Loucy (cell line): ENCODE data around the gene KCNV2.

Experiments used
- H2AFZ ChIP-seq: fragments of 200-600 bp; sonication (generic); 2 replicates; pipeline ENCODE4 v1.6.0; 2016; ENCODE audit warnings: antibody characterized with exemption, mild to moderate bottlenecking, low read length, moderate library complexity
- H3F3A ChIP-seq: fragments of 200-600 bp; 2 replicates; pipeline ENCODE4 v1.6.0; 2016; ENCODE audit warnings: antibody characterized with exemption, low read depth, mild to moderate bottlenecking
- H3K27me3 ChIP-seq: fragments of 200-600 bp; sonication (generic); 2 replicates; pipeline ENCODE4 v1.6.1; 2014; ENCODE audit warnings: low read length, mild to moderate bottlenecking; ENCODE audit not compliant: insufficient read depth, poor library complexity, severe bottlenecking
- H3K36me3 ChIP-seq: fragments of 200-600 bp; sonication (generic); 2 replicates; pipeline ENCODE4 v1.6.1; 2016; ENCODE audit warnings: low read length; ENCODE audit not compliant: insufficient read depth
- H3K4me1 ChIP-seq: fragments of 200-600 bp; sonication (generic); 2 replicates; pipeline ENCODE4 v1.5.1; 2014; ENCODE audit warnings: low read length, mild to moderate bottlenecking; ENCODE audit not compliant: insufficient read depth, poor library complexity, severe bottlenecking
- H3K4me2 ChIP-seq: fragments of 200-600 bp; sonication (generic); 2 replicates; pipeline ENCODE4 v1.6.0; 2014; ENCODE audit warnings: antibody characterized with exemption, low read length, low read depth, mild to moderate bottlenecking; ENCODE audit not compliant: poor library complexity, severe bottlenecking
- H3K4me3 ChIP-seq: fragments of 200-600 bp; sonication (generic); 2 replicates; pipeline ENCODE4 v1.5.1; 2014; ENCODE audit warnings: low read length, mild to moderate bottlenecking, mixed read lengths; ENCODE audit not compliant: poor library complexity, severe bottlenecking
- H3K79me2 ChIP-seq: fragments of 200-600 bp; sonication (generic); 2 replicates; pipeline ENCODE4 v1.6.1; 2014; ENCODE audit warnings: low read length; ENCODE audit not compliant: insufficient read depth
- H3K9ac ChIP-seq: fragments of 200-600 bp; sonication (generic); 2 replicates; pipeline ENCODE4 v1.6.0; 2014; ENCODE audit warnings: mild to moderate bottlenecking, low read depth, low read length, moderate library complexity; ENCODE audit not compliant: poor library complexity, severe bottlenecking
- H3K9me2 ChIP-seq: fragments of 200-600 bp; sonication (generic); replicated peaks from 2 replicates; pipeline ENCODE4 v1.6.1; 2016; ENCODE audit warnings: low read depth, low read length, mixed read lengths
- H3K9me3 ChIP-seq: fragments of 200-600 bp; sonication (generic); 2 replicates; pipeline ENCODE4 v1.6.1; 2014; ENCODE audit warnings: mild to moderate bottlenecking, antibody characterized with exemption, low read length, low read depth; ENCODE audit not compliant: insufficient read depth
- H4K20me1 ChIP-seq: fragments of 200-600 bp; sonication (generic); 2 replicates; pipeline ENCODE4 v1.6.0; 2014; ENCODE audit warnings: antibody characterized with exemption, low read length, mild to moderate bottlenecking; ENCODE audit not compliant: insufficient read depth, poor library complexity, severe bottlenecking
- EZH2phosphoT487 ChIP-seq: fragments of 200-600 bp; IDR thresholded peaks from 2 replicates; pipeline ENCODE4 v1.6.1; 2018; ENCODE audit warnings: antibody characterized with exemption, mild to moderate bottlenecking, moderate library complexity, borderline replicate concordance
- TF ChIP-seq, protein P1 (sequence below): fragments of 200-600 bp; sonication (generic); conservative IDR thresholded peaks from 2 replicates; pipeline ENCODE4 v1.5.1; 2014; ENCODE audit warnings: mild to moderate bottlenecking, antibody characterized with exemption, low read length

Gene KCNV2

DNA sequence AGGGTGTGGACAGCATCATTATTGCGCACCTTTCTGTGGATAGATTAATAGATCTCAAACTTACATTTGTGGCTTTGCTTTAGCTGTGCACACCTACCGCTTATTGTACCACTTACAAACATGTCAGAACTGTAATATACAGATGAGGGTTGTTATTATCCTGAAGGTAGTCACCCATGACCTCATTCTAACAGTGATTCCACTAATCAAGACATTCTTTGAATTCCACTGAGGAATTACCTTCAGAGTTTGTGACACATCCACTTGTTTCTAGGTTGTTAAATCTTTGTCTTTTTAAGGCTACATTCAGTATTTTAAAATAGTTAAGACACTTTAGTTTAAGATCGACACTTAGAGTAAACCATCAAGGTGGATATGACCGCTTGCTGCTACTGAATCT, 7.8 kb downstream of the KCNV2 start:
- Histone ChIP-seq H2AFZ (no peak overlapping the region), H3F3A (no peaks in the 10 kb centered on the region), H3K9ac (no peak overlapping the region), H3K9me3 (no peaks in the 10 kb centered on the region), H4K20me1 (no peaks in the 10 kb centered on the region), H3K4me1 (peaks cover 4% of the 10 kb centered on the region), H3K4me3 (no peak overlapping the region), H3K79me2 (no peaks in the 10 kb centered on the region), H3K36me3 (no peaks in the 10 kb centered on the region), H3K9me2 (no peaks in the 10 kb centered on the region), H3K27me3 (no peaks in the 10 kb centered on the region), H3K4me2 (no peak overlapping the region)
- TF ChIP-seq, protein P1, sequence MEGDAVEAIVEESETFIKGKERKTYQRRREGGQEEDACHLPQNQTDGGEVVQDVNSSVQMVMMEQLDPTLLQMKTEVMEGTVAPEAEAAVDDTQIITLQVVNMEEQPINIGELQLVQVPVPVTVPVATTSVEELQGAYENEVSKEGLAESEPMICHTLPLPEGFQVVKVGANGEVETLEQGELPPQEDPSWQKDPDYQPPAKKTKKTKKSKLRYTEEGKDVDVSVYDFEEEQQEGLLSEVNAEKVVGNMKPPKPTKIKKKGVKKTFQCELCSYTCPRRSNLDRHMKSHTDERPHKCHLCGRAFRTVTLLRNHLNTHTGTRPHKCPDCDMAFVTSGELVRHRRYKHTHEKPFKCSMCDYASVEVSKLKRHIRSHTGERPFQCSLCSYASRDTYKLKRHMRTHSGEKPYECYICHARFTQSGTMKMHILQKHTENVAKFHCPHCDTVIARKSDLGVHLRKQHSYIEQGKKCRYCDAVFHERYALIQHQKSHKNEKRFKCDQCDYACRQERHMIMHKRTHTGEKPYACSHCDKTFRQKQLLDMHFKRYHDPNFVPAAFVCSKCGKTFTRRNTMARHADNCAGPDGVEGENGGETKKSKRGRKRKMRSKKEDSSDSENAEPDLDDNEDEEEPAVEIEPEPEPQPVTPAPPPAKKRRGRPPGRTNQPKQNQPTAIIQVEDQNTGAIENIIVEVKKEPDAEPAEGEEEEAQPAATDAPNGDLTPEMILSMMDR: no peak
- TF ChIP-seq EZH2phosphoT487: no peak

DNA sequence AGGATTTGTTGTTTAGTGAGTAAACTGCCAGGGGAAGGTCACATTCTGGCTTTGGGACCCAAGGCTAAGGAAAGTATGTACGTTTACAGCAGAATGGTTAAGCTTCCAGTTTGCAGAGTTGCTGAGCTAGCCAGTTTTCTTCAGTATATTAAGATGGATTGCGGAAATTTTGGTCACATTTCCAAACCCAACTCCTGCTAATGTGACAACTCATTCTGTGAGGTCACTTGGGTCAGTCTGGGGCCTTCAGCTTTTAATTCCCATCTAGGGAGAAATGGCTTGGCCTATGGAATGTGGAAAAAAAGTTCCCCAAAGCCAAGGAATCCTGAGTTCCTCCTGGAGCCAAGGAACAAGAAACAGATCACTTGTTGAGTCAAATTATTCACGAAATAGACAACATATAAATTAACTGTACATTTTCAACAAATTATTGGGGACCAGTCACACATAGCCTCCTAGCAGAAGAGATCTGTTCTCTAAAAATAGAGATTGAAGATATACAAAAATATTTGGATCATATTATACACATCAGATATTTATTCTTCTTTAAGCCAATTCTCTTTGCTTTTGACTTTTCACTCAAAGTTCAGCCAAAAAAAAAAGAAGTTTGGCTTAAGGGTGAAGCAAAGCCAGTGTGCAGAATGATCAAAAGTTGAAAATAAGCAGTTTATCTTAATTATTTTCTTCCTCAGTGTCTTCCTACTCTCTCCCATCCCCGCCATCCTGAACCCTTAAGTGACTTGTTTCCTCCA, 8.8 kb downstream of the KCNV2 start:
- H3K9ac ChIP-seq: no peak overlapping the region
- H3K4me3 ChIP-seq: no peak overlapping the region
- no peaks in the 10 kb centered on the region for H3K79me2 ChIP-seq
- H3K4me2 ChIP-seq: no peak overlapping the region
- no peaks in the 10 kb centered on the region for H3K9me3 ChIP-seq
- peaks cover 4% of the 10 kb centered on the region for H3K4me1 ChIP-seq
- no peaks in the 10 kb centered on the region for H3F3A ChIP-seq
- H3K27me3 ChIP-seq: no peaks in the 10 kb centered on the region
- TF ChIP-seq, protein P1: no peak
- no peak for TF ChIP-seq EZH2phosphoT487
- H3K36me3 ChIP-seq: no peaks in the 10 kb centered on the region
- H2AFZ ChIP-seq: no peak overlapping the region
- H4K20me1 ChIP-seq: no peaks in the 10 kb centered on the region
- H3K9me2 ChIP-seq: no peaks in the 10 kb centered on the region

DNA sequence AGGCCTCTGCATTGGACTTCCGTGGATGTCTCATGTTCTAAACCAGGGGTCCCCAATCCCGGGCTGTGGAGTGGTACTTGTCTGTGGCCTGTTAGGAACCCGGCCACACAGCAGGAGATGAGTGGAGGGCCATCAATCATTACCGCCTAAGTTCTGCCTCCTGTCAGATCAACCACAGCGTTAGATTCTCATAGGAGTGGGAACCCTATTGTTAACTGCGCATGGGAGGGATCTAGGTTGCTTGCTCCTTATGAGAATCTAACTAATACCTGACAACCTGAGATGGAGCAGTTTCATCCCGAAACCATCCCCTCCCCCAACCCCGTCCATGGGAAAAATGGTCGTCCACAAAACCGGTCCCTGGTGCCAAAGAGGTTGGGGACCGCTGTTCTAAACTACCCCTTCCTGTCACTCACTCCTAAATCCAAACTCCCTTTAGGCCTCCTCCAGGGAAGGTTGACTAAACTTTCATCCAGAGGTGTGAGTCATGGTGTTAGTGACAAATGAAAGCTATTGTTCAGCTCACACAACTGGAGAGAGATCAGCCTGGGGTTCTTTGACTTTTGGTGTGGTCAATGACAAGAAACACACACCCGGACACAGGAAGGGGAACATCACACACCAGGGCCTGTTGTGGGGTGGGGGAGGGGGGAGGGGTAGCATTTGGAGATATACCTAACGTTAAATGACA, 9.5 kb downstream of the KCNV2 start:
- H2AFZ ChIP-seq: no peak overlapping the region
- H3F3A ChIP-seq: no peaks in the 10 kb centered on the region
- H3K9ac ChIP-seq: no peak overlapping the region
- H3K4me3 ChIP-seq: no peak overlapping the region
- H4K20me1 ChIP-seq: no peaks in the 10 kb centered on the region
- H3K9me3 ChIP-seq: no peaks in the 10 kb centered on the region
- no peaks in the 10 kb centered on the region for H3K27me3 ChIP-seq
- TF ChIP-seq, protein P1: no peak
- TF ChIP-seq EZH2phosphoT487: no peak
- H3K9me2 ChIP-seq: no peaks in the 10 kb centered on the region
- no peaks in the 10 kb centered on the region for H3K36me3 ChIP-seq
- H3K4me1 ChIP-seq: peaks cover 4% of the 10 kb centered on the region
- no peaks in the 10 kb centered on the region for H3K79me2 ChIP-seq
- H3K4me2 ChIP-seq: no peak overlapping the region
